Activated T-cell treated with anti-CD3 and anti-CD28 coated beads, Interleukin-2, amount 50 U/mL, for 48 hours (primary cell): ENCODE measurements around the gene IGLON5.

Source experiments
- DNase-seq, 2 experiments: peaks; one replicate each; pipeline ENCODE4 v3.0.0-alpha.2; 2020

IGLON5 gene

DNA sequence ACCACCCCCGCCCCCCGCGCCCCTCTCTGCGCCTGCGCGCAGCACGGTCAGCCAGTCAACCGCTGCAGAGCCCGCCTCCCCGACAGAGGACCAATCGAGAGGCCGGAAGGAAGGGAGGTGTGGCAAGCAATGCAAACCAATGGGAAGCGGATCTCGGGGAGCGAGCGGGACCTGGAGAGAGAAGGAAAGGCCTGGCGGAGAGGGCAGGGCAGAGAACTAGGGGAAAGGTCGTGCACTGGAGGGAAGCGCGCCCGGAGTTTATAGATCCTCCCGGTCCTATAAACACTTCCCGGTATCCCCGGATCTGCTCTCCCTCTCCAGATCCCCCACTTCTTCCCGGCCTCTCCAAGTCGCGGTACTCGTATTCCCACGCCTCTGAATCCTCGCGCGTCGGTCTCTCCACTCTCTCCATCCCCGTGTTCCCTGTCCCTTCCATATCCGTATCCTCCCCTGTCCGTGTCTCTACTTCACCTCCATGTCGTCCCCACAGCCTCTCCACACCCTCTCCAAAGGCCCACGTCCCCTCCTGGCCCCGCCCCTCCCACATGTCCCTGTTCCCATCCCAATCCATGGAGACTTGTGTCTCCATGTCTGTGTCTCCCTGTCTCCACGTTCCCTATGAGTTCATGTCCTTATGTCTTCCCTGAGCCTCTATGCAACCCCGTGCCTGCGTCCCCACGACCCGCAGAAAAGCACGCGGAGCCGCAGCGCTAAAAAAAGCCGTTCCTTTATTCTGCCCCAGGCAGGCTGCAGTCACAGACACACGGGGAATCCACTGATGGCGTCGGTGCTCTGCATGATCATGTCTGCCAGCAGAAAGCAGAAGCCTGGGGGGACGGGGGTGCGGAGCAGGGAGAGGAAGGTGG is 55.2 kb downstream of the IGLON5 start:
- peak; percentile 96 for DNase-seq

DNA sequence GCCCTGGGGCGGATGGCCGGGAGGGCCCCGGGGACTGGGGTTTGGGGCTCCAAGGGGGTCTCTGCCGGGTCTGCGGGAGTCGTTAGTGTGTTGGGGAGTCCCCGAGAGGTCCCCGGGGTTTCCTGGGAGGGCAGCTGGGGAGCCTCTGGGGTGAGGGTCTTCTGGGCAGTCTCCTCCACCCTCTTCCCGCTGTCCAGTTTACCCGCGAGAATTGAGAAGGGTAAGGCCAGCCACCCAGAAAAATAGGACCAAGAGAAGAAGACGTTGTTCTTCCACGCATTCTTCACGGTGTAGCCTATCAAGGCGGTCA is 55.8 kb downstream of the IGLON5 start:
- DNase-seq, result no peak

DNA sequence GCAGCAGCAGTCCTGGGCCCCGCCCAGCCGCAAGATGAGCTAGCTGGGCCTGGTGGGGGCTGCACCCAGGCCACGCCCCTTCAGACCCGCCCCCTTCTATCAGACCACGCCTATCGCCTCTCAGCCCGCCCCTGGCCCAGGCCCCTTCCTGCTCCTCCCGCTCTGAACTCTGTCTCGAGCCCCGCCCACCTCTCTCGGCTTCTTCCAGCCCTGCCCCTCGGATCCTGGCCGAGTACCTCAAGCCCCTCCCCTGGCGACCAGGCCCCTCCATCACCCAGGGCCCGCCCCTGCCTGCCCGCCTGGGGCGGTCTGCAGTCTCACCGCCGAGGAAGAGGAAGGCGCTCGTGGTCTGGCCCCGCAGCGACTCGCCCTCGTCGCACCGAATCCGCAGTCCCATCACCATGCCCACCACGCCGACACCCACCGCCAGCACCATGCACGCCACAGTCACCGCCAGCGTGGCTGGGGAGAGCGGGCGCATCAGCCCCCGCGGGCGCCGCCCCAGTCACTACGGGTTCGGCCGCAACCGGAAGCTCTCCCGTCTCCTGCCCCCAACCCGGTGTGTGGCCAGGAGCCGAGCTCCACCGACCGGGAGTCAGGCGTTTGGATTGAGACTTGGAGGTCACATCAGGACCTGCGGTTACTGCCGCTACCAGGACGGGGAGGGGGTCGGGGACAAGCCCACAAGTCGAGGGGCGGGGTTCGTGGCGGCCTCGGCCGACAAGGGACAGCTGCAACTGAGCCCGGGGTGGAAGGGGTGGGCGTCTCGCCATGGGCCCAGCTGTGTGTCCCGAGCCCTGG is 56.3 kb downstream of the IGLON5 start:
- DNase-seq, result peak; percentile 99 to 100

DNA sequence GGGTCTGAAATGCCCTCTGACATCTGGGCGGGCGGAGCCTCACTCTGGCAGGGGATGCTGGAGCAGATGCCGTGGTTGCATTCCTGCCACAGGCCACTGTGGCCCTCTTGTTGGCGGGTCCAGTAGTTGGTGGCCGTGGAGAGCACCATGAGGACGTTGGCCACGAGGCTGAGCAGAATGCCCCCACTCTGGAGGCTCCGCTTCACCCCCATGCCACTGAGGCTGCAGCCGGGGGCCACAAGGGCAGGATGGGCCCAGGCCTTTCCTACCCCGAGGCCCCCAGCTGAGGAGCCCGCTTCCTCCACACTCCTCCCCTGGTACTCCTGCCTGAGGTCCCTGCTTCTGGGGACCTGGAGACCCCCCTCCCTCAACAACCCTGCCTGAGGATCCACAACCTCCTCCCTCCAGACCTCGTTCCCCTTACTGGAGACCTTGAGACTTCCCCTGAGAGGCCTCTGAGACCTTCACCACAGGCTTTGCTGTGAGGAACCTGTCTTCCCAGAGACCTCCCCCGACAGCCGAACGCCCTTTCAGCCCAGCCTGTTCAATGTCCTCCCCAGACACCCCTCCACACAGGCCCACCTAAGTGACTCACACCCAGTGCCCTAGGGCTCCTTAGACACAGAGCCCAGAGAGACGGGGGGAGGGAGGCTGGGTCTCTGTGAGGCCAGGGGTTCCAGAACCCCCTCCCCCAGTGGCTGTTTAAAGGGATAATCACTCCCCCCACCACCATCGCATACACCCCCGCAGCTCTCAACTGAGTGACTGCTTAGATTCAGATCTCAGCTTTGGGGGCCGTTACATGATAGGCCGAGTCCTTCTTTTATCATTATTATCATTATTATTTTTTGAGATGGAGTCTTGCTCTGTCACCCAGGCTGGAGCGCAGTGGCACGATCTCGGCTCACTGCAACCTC is 57.2 kb downstream of the IGLON5 start, which contains the start of gene CLDND2:
Gene CLDND2, minus strand, starts transcription at position 638 of the 917 bp plus-strand sequence. Its CDS starts 426 bp downstream, at position 212.
- DNase-seq, result peak; percentile 59 to 62

DNA sequence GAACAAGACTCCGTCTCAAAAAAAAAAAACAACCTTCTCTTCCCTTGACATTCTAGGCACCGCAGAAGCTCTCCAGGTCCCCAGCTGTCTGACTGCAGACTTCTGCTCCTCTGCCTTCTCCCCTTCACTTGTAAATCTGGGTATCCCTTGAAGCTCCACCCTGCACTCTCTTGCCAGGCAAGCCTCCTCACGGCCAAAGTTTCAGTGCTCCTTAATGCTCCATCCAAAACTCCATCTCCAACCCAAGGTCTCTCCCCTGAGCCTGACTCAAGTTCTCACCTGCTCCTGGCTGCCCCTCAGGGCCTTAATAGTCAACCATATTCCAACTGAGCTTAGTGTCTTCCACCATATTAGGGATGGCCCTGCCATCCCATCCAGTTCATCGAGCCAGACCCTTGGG is 58.8 kb downstream of the IGLON5 start:
- DNase-seq, result no peak

DNA sequence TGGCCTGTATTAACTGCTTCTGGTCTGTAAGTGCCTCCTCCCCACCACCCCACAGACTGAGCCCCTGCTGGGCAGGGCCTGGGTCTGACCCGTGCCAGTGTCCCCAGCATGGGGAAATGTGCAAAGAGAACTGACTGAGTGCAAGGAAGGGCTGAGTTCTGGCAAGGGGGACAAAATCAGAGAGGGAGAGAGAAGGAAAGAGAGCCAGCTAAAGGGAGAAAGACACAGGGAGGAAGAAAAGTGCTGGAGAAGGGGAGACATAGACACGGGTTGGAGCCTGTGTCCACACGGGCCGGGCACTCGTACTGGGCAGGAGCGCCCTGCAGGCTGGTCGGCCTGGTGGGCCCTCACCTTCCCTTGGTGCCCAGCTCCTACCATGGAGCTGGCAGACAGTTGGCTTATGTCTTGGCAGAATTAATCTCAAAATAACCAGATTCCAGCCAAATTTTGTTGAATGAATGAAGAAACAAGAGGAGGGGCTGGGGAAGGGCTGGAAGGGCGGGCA is 59.8 kb downstream of the IGLON5 start:
- no peak for DNase-seq

DNA sequence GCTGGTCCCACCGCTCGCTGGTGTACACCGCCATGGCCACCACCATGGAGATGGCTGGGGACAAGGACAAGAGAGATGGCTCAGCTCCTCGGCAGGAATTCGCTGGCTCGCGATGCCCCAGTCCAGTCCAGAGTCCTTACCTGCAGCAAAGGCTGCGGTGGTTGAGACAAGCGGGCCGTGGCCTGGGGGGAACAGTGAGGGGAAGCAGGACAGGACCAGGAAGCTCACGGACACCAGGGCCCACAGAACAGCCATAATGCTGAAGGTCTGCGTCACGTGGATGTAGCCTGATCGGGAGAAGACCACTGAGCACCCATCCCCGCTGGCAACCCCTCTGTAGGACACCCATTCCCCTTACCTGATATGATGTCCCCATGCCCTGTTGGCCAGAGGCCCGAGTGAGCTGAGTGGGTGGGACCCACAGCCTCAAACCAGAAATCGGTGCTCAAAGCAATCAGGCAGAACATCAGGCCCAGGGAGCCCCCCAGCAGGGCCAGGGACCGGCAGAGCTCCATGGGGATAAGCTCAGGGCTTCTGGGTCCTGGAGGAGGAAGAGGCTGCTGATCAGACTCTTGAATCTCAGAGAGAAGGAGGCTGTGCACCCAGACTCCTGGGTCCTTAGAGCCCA is 60.7 kb downstream of the IGLON5 start:
- peak in 1 of 2 experiments; percentile 48 for DNase-seq

DNA sequence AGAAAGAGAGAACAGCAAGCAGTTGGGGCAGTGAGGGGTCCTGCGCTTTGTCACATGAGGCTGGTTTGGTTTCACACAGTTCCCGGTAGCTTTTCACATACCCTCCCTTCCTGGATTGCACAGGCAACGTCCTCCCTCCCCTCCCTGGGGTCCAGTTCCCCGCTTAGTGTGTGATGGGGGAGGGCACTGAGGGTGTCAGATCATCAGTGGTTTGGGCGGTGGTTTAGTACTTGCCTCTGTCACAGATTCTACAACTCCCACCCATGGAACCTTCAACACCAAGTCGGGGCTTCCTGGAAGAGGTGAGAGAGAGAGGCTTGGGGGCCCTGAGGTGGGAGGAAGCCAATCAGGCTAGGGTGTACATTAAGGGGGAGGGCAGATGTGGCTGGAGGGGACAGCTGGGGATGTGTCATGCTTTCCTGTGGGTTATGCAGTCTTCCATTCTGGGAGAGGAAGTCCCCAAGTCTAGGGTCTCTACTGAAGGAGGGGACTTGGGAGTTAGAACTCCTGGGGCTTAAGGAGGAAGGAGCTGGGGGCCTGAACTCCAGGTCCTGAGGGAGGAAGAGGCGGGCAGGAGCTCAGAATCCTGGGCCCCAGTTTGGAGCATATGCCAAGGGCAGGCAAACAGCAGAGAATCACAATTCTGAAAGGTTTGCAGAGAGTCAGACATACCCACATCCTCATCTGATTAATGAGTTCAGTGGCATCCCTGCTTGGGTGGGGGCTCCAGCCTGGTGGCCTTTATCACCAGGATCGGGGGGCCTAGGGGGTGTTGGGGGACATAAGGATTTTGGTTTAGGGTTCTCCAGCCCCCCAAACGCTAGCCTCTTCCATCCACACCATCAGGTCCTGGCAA is 61.4 kb downstream of the IGLON5 start, which contains the start of gene NKG7:
Gene NKG7, minus strand, starts transcription at position 6 of the 856 bp plus-strand sequence. CDS start 119 bp downstream, outside the sequence.
- DNase-seq, result peak; percentile 86 to 89

DNA sequence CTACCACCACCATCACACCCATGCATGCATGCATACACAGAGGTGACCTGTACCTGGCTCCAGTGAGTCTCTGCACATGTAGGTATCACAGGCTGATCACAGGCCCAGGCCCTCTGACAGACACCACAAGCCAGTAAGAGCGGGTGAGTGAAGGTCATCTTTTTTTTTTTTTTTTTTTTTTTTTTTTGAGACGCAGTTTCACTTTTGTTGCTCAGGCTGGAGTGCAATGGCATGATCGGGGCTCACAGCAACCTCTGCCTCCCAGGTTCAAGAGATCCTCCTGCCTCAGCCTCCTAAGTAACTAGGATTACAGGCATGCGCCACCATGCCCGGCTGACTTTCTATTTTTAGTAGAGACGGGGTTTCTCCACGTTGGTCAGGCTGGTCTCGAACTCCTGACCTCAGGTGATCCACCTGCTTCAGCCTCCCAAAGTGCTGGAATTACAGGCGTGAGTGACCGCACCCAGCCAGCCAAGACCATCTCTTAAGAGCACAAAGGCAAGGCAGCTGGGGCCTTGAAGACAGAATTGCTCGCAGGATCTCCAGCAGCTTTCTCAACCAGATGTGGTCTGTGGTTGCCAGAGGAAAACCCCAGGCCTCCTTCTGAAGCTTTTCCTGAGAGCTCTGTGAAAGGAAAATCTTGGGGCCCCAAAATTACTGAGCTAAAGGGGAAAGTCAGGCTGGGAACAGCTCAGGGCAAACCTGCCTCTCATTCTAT is 64.2 kb downstream of the IGLON5 start:
- DNase-seq, result peak; percentile 73 to 77

DNA sequence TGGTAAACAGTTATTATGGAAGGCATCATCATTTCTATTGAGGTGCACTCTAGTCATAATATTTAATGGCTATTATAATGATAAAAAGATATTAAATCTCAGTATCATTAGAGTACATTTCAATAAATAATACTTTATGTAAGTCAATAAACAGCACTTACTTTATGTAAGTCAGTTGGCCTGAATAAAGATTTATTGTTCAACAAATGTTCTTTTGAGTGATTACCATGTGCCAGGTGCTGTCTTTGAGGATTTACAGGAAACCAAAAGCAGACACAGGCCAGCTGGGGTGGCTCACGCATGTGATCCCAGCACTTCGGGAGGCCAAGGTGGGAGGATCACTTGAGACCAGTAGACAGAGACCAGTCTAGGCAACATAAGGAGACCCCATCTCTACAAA is 66.0 kb downstream of the IGLON5 start:
- no peak for DNase-seq

DNA sequence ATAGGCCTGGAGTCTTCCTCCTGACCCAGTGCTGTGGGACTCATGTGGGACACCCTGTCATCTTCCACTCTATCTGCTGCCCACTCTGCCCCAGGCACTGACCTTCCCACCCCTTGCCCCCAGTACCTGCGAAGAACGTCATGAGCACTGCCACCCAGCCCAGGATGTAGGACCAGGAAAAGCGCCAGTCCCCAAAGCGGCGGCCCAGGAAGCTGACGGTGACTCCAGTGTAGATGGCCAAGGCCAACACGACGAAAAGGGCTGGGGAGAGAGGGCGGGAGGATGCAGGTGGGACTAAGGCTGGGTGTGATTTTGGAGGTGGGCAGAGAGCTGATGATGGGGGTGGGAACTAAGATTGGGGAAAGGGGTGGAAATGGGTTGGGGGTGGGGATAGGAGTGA is 68.9 kb downstream of the IGLON5 start:
- no peak for DNase-seq
